ENCODE results near the gene ACP6.
"Not testable (repeated sequence)": the region's sequence is repeated elsewhere in the genome, so short reads cannot be mapped to it uniquely, and the experiment has no call there.

The ACP6 gene

DNA sequence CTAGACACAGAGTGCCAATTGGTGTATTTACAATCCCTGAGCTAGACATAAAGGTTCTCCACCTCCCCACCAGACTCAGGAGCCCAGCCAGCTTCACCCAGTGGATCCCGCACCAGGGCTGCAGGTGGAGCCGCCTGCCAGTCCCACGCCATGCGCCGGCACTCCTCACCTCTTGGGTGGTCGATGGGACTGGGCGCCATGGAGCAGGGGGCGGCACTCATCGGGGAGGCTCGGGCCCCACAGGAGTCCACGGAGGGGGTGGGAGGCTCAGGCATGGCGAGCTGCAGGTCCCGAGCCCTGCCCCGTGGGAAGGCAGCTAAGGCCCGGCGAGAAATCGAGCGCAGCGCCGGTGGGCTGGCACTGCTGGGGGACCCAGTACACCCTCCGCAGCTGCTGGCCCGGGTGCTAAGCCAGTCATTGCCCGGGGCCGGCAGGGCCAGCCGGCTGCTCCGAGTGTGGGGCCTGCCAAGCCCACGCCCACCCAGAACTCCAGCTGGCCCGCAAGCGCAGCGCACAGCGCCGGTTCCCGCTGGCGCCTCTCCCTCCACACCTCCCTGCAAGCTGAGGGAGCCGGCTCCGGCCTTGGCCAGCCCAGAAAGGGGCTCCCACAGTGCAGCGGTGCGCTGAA is 10.4 kb upstream of the ACP6 start:
- H3K36me3 ChIP-seq (ENCODE audit: control insufficient read depth in 5 of 5, insufficient read depth in 5 of 5, low read length in 5 of 5); H3K9ac ChIP-seq (ENCODE audit: low read length in 5 of 5); H3K4me1 ChIP-seq (ENCODE audit: control insufficient read depth in 5 of 5, insufficient read depth in 5 of 5, low read length in 5 of 5); H3K27ac ChIP-seq (ENCODE audit: low read depth, low read length); H3K4me3 ChIP-seq (ENCODE audit: low read depth in 1 of 5, low read length in 5 of 5); H3K27me3 ChIP-seq (ENCODE audit: control insufficient read depth in 5 of 5, insufficient read depth in 4 of 5, low read length in 5 of 5): not testable (repeated sequence)
- peaks cover 6 to 25% (median 22%) of the 10 kb centered on the region in 5 donors for H3K9me3 ChIP-seq (ENCODE audit: control insufficient read depth in 5 of 5, low read length in 5 of 5)

GRCh38 chr1:147677681-147678080 is 7.4 kb upstream of the ACP6 start:
- not testable (repeated sequence) for H3K9ac ChIP-seq (ENCODE audit: low read length in 5 of 5); H3K36me3 ChIP-seq (ENCODE audit: control insufficient read depth in 5 of 5, insufficient read depth in 5 of 5, low read length in 5 of 5); H3K4me1 ChIP-seq (ENCODE audit: control insufficient read depth in 5 of 5, insufficient read depth in 5 of 5, low read length in 5 of 5); H3K27me3 ChIP-seq (ENCODE audit: control insufficient read depth in 5 of 5, insufficient read depth in 4 of 5, low read length in 5 of 5); H3K27ac ChIP-seq (ENCODE audit: low read depth, low read length); H3K4me3 ChIP-seq (ENCODE audit: low read depth in 1 of 5, low read length in 5 of 5)
- peaks cover 4 to 16% (median 13%) of the 10 kb centered on the region in 5 donors for H3K9me3 ChIP-seq (ENCODE audit: control insufficient read depth in 5 of 5, low read length in 5 of 5)

DNA sequence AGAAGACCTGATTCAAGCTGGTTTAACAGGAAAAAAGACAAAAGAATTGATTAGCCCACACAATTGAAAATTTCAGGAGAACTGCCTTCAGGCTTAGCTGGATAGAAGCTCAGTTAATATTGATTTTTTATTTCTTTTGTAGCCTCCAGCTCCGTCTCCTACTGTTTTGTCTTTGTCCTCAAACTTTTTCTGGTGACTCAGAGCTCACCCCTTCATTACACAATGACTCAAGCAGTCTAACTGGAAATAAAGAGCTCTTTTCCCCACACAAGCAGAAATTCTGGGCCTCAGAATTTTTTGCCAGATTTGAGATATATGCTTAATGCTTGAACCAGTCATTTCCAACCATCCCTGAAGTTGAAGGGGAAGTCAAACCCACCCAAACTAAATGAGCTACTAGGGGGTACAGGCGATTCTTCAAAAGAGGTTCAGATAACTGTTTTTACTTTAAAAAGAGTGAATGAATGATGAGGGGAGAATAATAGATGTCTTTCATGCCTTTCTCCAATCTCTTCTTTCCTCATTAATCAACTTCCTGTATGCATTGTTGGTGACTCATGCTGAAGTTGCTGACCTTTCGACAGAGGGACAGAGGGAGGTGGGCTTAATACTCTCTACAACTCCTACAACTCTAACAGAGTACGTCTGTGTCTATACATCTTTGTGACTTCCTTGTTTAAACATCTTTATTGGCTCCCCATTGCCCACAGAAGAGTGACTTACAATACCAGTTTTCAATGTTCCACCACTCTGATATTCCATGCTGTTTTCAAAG is 6.2 kb upstream of the ACP6 start:
- peaks cover 0 to 7% (median 4%) of the 10 kb centered on the region in 5 donors for H3K9me3 ChIP-seq (ENCODE audit: control insufficient read depth in 5 of 5, low read length in 5 of 5)
- no peak overlapping the region for H3K4me3 ChIP-seq (ENCODE audit: low read depth in 1 of 5, low read length in 5 of 5)
- H3K27me3 ChIP-seq (ENCODE audit: control insufficient read depth in 5 of 5, insufficient read depth in 4 of 5, low read length in 5 of 5): peaks cover 0 to 1% (median 0%) of the 10 kb centered on the region in 5 donors
- no peaks in the 10 kb centered on the region for H3K4me1 ChIP-seq (ENCODE audit: control insufficient read depth in 5 of 5, insufficient read depth in 5 of 5, low read length in 5 of 5)
- no peaks in the 10 kb centered on the region for H3K36me3 ChIP-seq (ENCODE audit: control insufficient read depth in 5 of 5, insufficient read depth in 5 of 5, low read length in 5 of 5)
- no peak overlapping the region for H3K9ac ChIP-seq (ENCODE audit: low read length in 5 of 5)
- no peak overlapping the region for H3K27ac ChIP-seq (ENCODE audit: low read depth, low read length)

DNA sequence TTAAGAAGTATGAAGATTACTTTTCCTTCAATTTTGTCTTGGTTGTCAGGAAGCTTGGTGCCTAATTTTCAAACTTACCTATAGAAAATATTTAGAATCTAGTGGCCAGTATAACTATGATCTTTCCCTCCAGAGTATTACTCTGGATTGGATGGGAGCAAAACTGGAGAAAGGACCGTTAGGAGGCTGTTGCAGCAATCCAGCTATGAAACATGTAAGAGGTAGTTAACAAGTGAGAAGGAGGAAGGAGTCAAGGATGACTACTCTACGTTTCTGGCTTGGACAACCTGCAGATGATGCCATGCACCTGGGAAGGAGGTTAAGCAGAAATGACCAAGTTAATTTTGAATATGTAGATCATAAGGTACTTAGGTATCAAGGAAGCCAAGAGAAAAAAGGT is 3.5 kb upstream of the ACP6 start:
- Histone ChIP-seq H3K9ac (ENCODE audit: low read length in 5 of 5) (no peak overlapping the region), H3K27me3 (ENCODE audit: control insufficient read depth in 5 of 5, insufficient read depth in 4 of 5, low read length in 5 of 5) (no peaks in the 10 kb centered on the region), H3K36me3 (ENCODE audit: control insufficient read depth in 5 of 5, insufficient read depth in 5 of 5, low read length in 5 of 5) (no peaks in the 10 kb centered on the region), H3K9me3 (ENCODE audit: control insufficient read depth in 5 of 5, low read length in 5 of 5) (peaks cover 0 to 6% (median 4%) of the 10 kb centered on the region in 5 donors), H3K27ac (ENCODE audit: low read depth, low read length) (no peak overlapping the region), H3K4me3 (ENCODE audit: low read depth in 1 of 5, low read length in 5 of 5) (no peak overlapping the region), H3K4me1 (ENCODE audit: control insufficient read depth in 5 of 5, insufficient read depth in 5 of 5, low read length in 5 of 5) (peaks cover 3 to 20% (median 15%) of the 10 kb centered on the region in 5 donors)

DNA sequence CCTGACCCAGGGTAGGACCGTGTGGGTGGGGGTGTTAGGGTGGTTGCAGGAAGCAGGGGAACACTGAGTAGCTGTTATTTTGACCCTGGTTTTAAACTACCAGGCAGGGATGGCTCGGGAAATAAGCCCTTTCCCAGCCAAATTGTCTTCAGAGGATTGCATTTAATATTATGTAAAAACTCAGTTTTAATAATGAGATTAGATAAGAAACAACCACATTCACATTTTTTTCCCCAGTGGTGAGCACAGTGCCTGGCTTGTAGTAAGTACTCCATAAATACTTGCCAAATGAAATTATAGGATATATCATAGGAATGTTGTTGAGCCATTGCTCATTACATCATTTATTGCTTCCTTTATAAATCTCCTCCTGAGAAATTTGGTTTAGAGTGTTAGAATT is 3.1 kb upstream of the ACP6 start:
- Histone ChIP-seq H3K9ac (ENCODE audit: low read length in 5 of 5) (no peak overlapping the region), H3K27me3 (ENCODE audit: control insufficient read depth in 5 of 5, insufficient read depth in 4 of 5, low read length in 5 of 5) (no peaks in the 10 kb centered on the region), H3K36me3 (ENCODE audit: control insufficient read depth in 5 of 5, insufficient read depth in 5 of 5, low read length in 5 of 5) (no peaks in the 10 kb centered on the region), H3K4me3 (ENCODE audit: low read depth in 1 of 5, low read length in 5 of 5) (no peak overlapping the region), H3K4me1 (ENCODE audit: control insufficient read depth in 5 of 5, insufficient read depth in 5 of 5, low read length in 5 of 5) (peaks cover 3 to 22% (median 15%) of the 10 kb centered on the region in 5 donors), H3K9me3 (ENCODE audit: control insufficient read depth in 5 of 5, low read length in 5 of 5) (peaks cover 0 to 5% (median 4%) of the 10 kb centered on the region in 5 donors), H3K27ac (ENCODE audit: low read depth, low read length) (no peak overlapping the region)

- H3K36me3 ChIP-seq (ENCODE audit: control insufficient read depth in 5 of 5, insufficient read depth in 5 of 5, low read length in 5 of 5): no peaks in the 10 kb centered on the region
- H3K4me3 ChIP-seq (ENCODE audit: low read depth in 1 of 5, low read length in 5 of 5): peak overlapping the region; percentile 90 to 96 (median 91)
- no peaks in the 10 kb centered on the region for H3K9me3 ChIP-seq (ENCODE audit: control insufficient read depth in 5 of 5, low read length in 5 of 5)
- H3K27ac ChIP-seq (ENCODE audit: low read depth, low read length): peak overlapping the region; percentile 67
- peak overlapping the region; percentile 38 to 90 (median 85) for H3K9ac ChIP-seq (ENCODE audit: low read length in 5 of 5)
- H3K4me1 ChIP-seq (ENCODE audit: control insufficient read depth in 5 of 5, insufficient read depth in 5 of 5, low read length in 5 of 5): peaks cover 3 to 22% (median 15%) of the 10 kb centered on the region in 5 donors
- H3K27me3 ChIP-seq (ENCODE audit: control insufficient read depth in 5 of 5, insufficient read depth in 4 of 5, low read length in 5 of 5): no peaks in the 10 kb centered on the region
Observed at GRCh38 chr1:147669469-147670318, 630 bp downstream of the ACP6 start.

GRCh38 chr1:147665521-147665920 is 4.8 kb downstream of the ACP6 start:
- no peaks in the 10 kb centered on the region for H3K27me3 ChIP-seq (ENCODE audit: control insufficient read depth in 5 of 5, insufficient read depth in 4 of 5, low read length in 5 of 5)
- peaks cover 3 to 18% (median 13%) of the 10 kb centered on the region in 5 donors for H3K4me1 ChIP-seq (ENCODE audit: control insufficient read depth in 5 of 5, insufficient read depth in 5 of 5, low read length in 5 of 5)
- peaks cover 0 to 3% (median 0%) of the 10 kb centered on the region in 5 donors for H3K36me3 ChIP-seq (ENCODE audit: control insufficient read depth in 5 of 5, insufficient read depth in 5 of 5, low read length in 5 of 5)
- H3K4me3 ChIP-seq (ENCODE audit: low read depth in 1 of 5, low read length in 5 of 5): no peak overlapping the region
- no peak overlapping the region for H3K27ac ChIP-seq (ENCODE audit: low read depth, low read length)
- H3K9me3 ChIP-seq (ENCODE audit: control insufficient read depth in 5 of 5, low read length in 5 of 5): peaks cover 0 to 10% (median 0%) of the 10 kb centered on the region in 5 donors
- no peak overlapping the region for H3K9ac ChIP-seq (ENCODE audit: low read length in 5 of 5)

- Histone ChIP-seq H3K4me3 (ENCODE audit: low read depth in 1 of 5, low read length in 5 of 5) (no peak overlapping the region), H3K9me3 (ENCODE audit: control insufficient read depth in 5 of 5, low read length in 5 of 5) (peaks cover 0 to 10% (median 0%) of the 10 kb centered on the region in 5 donors), H3K27ac (ENCODE audit: low read depth, low read length) (no peak overlapping the region), H3K4me1 (ENCODE audit: control insufficient read depth in 5 of 5, insufficient read depth in 5 of 5, low read length in 5 of 5) (peaks cover under 1 to 6% (median 2%) of the 10 kb centered on the region in 5 donors), H3K36me3 (ENCODE audit: control insufficient read depth in 5 of 5, insufficient read depth in 5 of 5, low read length in 5 of 5) (peaks cover 0 to 3% (median 1%) of the 10 kb centered on the region in 5 donors), H3K9ac (ENCODE audit: low read length in 5 of 5) (no peak overlapping the region), H3K27me3 (ENCODE audit: control insufficient read depth in 5 of 5, insufficient read depth in 4 of 5, low read length in 5 of 5) (no peaks in the 10 kb centered on the region)
Observed at GRCh38 chr1:147664206-147664605, 6.1 kb downstream of the ACP6 start.

GRCh38 chr1:147654511-147654910 is 15.8 kb downstream of the ACP6 start:
- peaks cover 14 to 64% (median 45%) of the 10 kb centered on the region in 5 donors for H3K36me3 ChIP-seq (ENCODE audit: control insufficient read depth in 5 of 5, insufficient read depth in 5 of 5, low read length in 5 of 5)

More at GRCh38 chr1:147654511-147654910, 15.8 kb downstream of the ACP6 start:
- H3K27me3 ChIP-seq (ENCODE audit: control insufficient read depth in 5 of 5, insufficient read depth in 4 of 5, low read length in 5 of 5): no peaks in the 10 kb centered on the region
- H3K4me3 ChIP-seq (ENCODE audit: low read depth in 1 of 5, low read length in 5 of 5): no peak overlapping the region
- H3K9ac ChIP-seq (ENCODE audit: low read length in 5 of 5): no peak overlapping the region
- no peaks in the 10 kb centered on the region for H3K9me3 ChIP-seq (ENCODE audit: control insufficient read depth in 5 of 5, low read length in 5 of 5)
- H3K27ac ChIP-seq (ENCODE audit: low read depth, low read length): no peak overlapping the region
- H3K4me1 ChIP-seq (ENCODE audit: control insufficient read depth in 5 of 5, insufficient read depth in 5 of 5, low read length in 5 of 5): no peaks in the 10 kb centered on the region
